ENCODE results near the gene PDE4B. TPM values are rescaled to one million over a fixed set of nuclear protein-coding genes. Genes with fewer than 3 reads are reported as not detected.

Gene PDE4B
- total and polyA plus RNA-seq, 9 of the 15 experiments (the other 6 are each of a cell fraction or from before 2014, with no cell fraction given), result 0.09 TPM; not detected in 8

DNA sequence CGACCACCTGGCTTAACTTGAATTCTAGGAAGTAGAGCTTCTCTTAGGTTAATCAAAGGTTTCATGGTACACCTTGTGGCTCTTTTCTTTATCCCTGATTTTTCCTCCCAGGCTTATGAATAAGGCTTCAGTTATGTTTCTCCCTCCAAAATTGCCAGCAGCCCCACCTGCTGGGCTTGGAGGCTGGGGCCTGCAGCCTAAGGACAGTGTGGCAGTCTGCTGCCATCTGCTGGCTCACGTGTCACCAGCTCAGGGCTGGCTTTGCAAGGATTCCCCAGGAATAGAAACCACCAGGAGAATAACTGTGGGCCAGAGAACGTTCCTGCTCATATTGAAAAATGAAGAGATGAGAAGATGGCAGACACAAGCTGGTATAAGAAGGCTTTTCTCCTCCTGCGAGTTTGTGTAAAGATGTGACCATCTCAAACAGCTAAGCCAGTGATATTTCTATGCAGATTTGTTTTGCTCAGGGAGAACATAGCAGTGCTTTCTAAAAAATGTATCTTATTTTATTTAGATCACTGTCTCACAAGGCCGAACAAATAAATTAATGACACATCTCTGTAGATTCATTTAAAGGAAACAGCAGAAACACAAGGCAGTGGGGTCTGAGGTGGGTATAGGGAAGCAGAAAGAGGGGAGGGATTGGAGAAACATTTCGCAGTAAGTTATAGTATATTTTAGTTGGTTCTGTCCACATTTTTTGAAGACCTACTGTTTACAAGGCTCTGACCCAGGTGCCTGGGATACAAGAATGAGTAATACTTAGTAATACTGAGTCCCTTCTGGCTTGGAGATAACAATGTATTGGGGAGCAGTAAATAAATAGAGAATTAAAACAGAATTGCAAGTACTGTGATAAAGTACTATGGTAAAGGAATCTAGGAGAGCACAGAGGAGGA is 450.2 kb downstream of the PDE4B start (continued):
- TF ChIP-seq KLF16 (IDR thresholded peaks at IDR 0.05) (0 out of 2 replicates have a peak, but pooled peaks have one; percentile 38), MXI1 (IDR thresholded peaks at IDR 0.05; ENCODE audit: low read depth, low read length) (no peak), TFAP4 (CRISPR knock-in tag; IDR thresholded peaks at IDR 0.05; ENCODE audit: borderline replicate concordance) (peak; percentile 27; the same call in 1 of the 2 replicates), RB1 (IDR thresholded peaks at IDR 0.05; ENCODE audit: low read depth) (peak; percentile 88), MAX (CRISPR knock-in tag; IDR thresholded peaks at IDR 0.05) (peak; percentile 65), CTCF (IDR thresholded peaks at IDR 0.05 in 2 of 3, conservative IDR thresholded peaks at IDR 0.05 in 1 of 3; ENCODE audit: insufficient read depth in 2 of 3, low read depth in 1 of 3, low read length in 3 of 3) (peak; percentile 99 to 100 (median 100)), YY1 (IDR thresholded peaks at IDR 0.05; ENCODE audit: borderline replicate concordance in 1 of 3, control insufficient read depth in 1 of 3, extremely low read depth in 1 of 3, insufficient read depth in 3 of 3, insufficient read length in 1 of 3, insufficient replicate concordance in 2 of 3, low read depth in 1 of 3, low read length in 2 of 3) (peak in 1 of 3 experiments; percentile 53), CREBBP (IDR thresholded peaks at IDR 0.05; ENCODE audit: low read depth, low read length) (no peak), KAT2B (IDR thresholded peaks at IDR 0.05; ENCODE audit: low read depth, low read length) (peak; percentile 48), SMC3 (conservative IDR thresholded peaks at IDR 0.05; ENCODE audit: insufficient read depth, low read depth, low read length) (peak; percentile 97), ETS1 (conservative IDR thresholded peaks at IDR 0.05; ENCODE audit: control insufficient read depth, low read depth, low read length) (no peak), SMAD3 (CRISPR knock-in tag; conservative IDR thresholded peaks at IDR 0.05) (no peak), BHLHE40 (IDR thresholded peaks at IDR 0.05; ENCODE audit: low read length) (0 out of 2 replicates have a peak, but pooled peaks have one; percentile 47)
- TF ChIP-seq, protein P1, sequence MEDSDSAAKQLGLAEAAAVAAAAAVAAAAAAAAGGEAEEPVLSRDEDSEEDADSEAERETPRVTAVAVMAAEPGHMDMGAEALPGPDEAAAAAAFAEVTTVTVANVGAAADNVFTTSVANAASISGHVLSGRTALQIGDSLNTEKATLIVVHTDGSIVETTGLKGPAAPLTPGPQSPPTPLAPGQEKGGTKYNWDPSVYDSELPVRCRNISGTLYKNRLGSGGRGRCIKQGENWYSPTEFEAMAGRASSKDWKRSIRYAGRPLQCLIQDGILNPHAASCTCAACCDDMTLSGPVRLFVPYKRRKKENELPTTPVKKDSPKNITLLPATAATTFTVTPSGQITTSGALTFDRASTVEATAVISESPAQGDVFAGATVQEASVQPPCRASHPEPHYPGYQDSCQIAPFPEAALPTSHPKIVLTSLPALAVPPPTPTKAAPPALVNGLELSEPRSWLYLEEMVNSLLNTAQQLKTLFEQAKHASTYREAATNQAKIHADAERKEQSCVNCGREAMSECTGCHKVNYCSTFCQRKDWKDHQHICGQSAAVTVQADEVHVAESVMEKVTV (CRISPR knock-in tag; IDR thresholded peaks at IDR 0.05), result peak; percentile 91
- TF ChIP-seq, protein P2, sequence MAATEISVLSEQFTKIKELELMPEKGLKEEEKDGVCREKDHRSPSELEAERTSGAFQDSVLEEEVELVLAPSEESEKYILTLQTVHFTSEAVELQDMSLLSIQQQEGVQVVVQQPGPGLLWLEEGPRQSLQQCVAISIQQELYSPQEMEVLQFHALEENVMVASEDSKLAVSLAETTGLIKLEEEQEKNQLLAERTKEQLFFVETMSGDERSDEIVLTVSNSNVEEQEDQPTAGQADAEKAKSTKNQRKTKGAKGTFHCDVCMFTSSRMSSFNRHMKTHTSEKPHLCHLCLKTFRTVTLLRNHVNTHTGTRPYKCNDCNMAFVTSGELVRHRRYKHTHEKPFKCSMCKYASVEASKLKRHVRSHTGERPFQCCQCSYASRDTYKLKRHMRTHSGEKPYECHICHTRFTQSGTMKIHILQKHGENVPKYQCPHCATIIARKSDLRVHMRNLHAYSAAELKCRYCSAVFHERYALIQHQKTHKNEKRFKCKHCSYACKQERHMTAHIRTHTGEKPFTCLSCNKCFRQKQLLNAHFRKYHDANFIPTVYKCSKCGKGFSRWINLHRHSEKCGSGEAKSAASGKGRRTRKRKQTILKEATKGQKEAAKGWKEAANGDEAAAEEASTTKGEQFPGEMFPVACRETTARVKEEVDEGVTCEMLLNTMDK (IDR thresholded peaks at IDR 0.05; ENCODE audit: borderline replicate concordance, insufficient read depth, low read depth, low read length, poor library complexity, severe bottlenecking), result peak; percentile 41
